IMR-90 (cell line): ENCODE results near the gene PDE11A. TPM values are rescaled to one million over a fixed set of nuclear protein-coding genes. Genes with fewer than 3 reads are reported as not detected.

ENCODE experiments used
- ATAC-seq: fragments of 200-7000 bp; cut with Tn5 transposase; 2 replicates; pipeline ENCODE4 v1.9.1; 2020; ENCODE audit warnings: low read depth, mild to moderate bottlenecking, moderate library complexity
- BruUV-seq: library from RNA; stranded (reverse); fragments of 400-500 nt; replicated peaks from 2 replicates; lab custom pipeline; 2021; lab: Mats Ljungman, UMichigan
- CTCF ChIA-PET: fragments of 300-600 bp; formaldehyde crosslinking; extraction: SDS; loops from one replicate; lab custom pipeline; 2021; ENCODE audit warnings: antibody characterized with exemption; lab: Yijun Ruan, JAX
- POLR2A ChIA-PET: fragments of 300-600 bp; sonication (Branson Sonifier 250); formaldehyde crosslinking; loops from one replicate; lab custom pipeline; 2022; ENCODE audit warnings: antibody characterized with exemption; ENCODE audit not compliant: unreplicated experiment; lab: Charles Lee
- DNase-seq: peaks from one replicate; pipeline ENCODE4 v3.0.0; 2013
- H2AFZ ChIP-seq: replicated peaks from 2 replicates; pipeline ENCODE3; 2013; ENCODE audit warnings: low read length, mild to moderate bottlenecking; ENCODE audit not compliant: poor library complexity
- H2AK5ac ChIP-seq: 2 replicates; pipeline ENCODE4 v1.6.1; 2013; ENCODE audit warnings: low read depth, low read length, inconsistent platforms
- H2AK9ac ChIP-seq: replicated peaks from 2 replicates; pipeline ENCODE3; 2013; ENCODE audit warnings: mild to moderate bottlenecking, low read depth, low read length, moderate library complexity; ENCODE audit not compliant: poor library complexity
- H2BK120ac ChIP-seq: 2 replicates; pipeline ENCODE4 v1.6.1; 2013; ENCODE audit warnings: low read depth, low read length, inconsistent platforms
- H2BK15ac ChIP-seq: 3 replicates; pipeline ENCODE4 v1.6.1; 2013; ENCODE audit warnings: low read depth, low read length, inconsistent platforms
- H2BK20ac ChIP-seq: 2 replicates; pipeline ENCODE4 v1.6.1; 2013; ENCODE audit warnings: low read depth, mild to moderate bottlenecking, inconsistent platforms, low read length, moderate library complexity
- H2BK5ac ChIP-seq: 2 replicates; pipeline ENCODE4 v1.6.1; 2013; ENCODE audit warnings: mild to moderate bottlenecking, low read depth, low read length, inconsistent platforms; ENCODE audit not compliant: poor library complexity, severe bottlenecking
- H3K14ac ChIP-seq: replicated peaks from 2 replicates; pipeline ENCODE4 v1.6.1; 2013; ENCODE audit warnings: low read depth, low read length, inconsistent platforms
- H3K18ac ChIP-seq: 2 replicates; pipeline ENCODE4 v1.6.1; 2013; ENCODE audit warnings: low read depth, low read length, control low read depth
- H3K23ac ChIP-seq: 2 replicates; pipeline ENCODE4 v1.6.1; 2013; ENCODE audit warnings: low read depth, low read length, inconsistent platforms
- H3K27ac ChIP-seq: 2 replicates; pipeline ENCODE4 v1.5.1; 2013; ENCODE audit warnings: mild to moderate bottlenecking, control low read depth, low read length; ENCODE audit not compliant: insufficient read depth
- H3K27me3 ChIP-seq: 2 replicates; pipeline ENCODE4 v1.6.1; 2013; ENCODE audit warnings: low read length; ENCODE audit not compliant: control insufficient read depth, insufficient read depth
- H3K36me3 ChIP-seq: 2 replicates; pipeline ENCODE4 v1.6.1; 2013; ENCODE audit warnings: low read length, mixed read lengths; ENCODE audit not compliant: control insufficient read depth, insufficient read depth
- H3K4ac ChIP-seq: 2 replicates; pipeline ENCODE4 v1.6.1; 2013; ENCODE audit warnings: low read depth, low read length, inconsistent platforms
- H3K4me1 ChIP-seq: 2 replicates; pipeline ENCODE4 v1.6.1; 2013; ENCODE audit warnings: low read length, mixed read lengths; ENCODE audit not compliant: control insufficient read depth, insufficient read depth
- H3K4me2 ChIP-seq: 2 replicates; pipeline ENCODE4 v1.6.1; 2013; ENCODE audit warnings: low read depth, mild to moderate bottlenecking, control low read depth, low read length, moderate library complexity
- H3K4me3 ChIP-seq: 2 replicates; pipeline ENCODE4 v1.5.1; 2013; ENCODE audit warnings: low read depth, mild to moderate bottlenecking, control low read depth, low read length, moderate library complexity; ENCODE audit not compliant: insufficient read depth
- H3K56ac ChIP-seq: 2 replicates; pipeline ENCODE4 v1.6.1; 2013; ENCODE audit warnings: low read length, inconsistent platforms; ENCODE audit not compliant: insufficient read depth; ENCODE audit errors: extremely low read depth
- H3K79me1 ChIP-seq, 2 experiments: 2 replicates each; pipeline ENCODE4 v1.6.1; 2013; ENCODE audit warnings: low read length in 2 of 2, inconsistent platforms in 1 of 2, low read depth in 1 of 2
- H3K9ac ChIP-seq: 2 replicates; pipeline ENCODE4 v1.6.1; 2013; ENCODE audit warnings: low read depth, low read length, control low read depth
- H3K9me1 ChIP-seq: 2 replicates; pipeline ENCODE4 v1.6.1; 2013; ENCODE audit warnings: low read length, inconsistent platforms; ENCODE audit not compliant: insufficient read depth
- H3K9me3 ChIP-seq: 2 replicates; pipeline ENCODE4 v1.6.1; 2013; ENCODE audit warnings: low read length; ENCODE audit not compliant: control insufficient read depth, insufficient read depth
- H4K20me1 ChIP-seq: 2 replicates; pipeline ENCODE4 v1.6.1; 2013; ENCODE audit warnings: low read length, inconsistent platforms; ENCODE audit not compliant: insufficient read depth
- H4K5ac ChIP-seq: 2 replicates; pipeline ENCODE4 v1.6.1; 2013; ENCODE audit warnings: mild to moderate bottlenecking, low read depth, low read length, control low read depth
- H4K8ac ChIP-seq, 2 experiments: 2 replicates each; pipeline ENCODE4 v1.6.1; 2013; ENCODE audit warnings: low read depth in 2 of 2, low read length in 2 of 2, control low read depth in 1 of 2, inconsistent platforms in 1 of 2
- H4K91ac ChIP-seq: 2 replicates; pipeline ENCODE4 v1.6.1; 2013; ENCODE audit warnings: low read depth, low read length, inconsistent platforms; ENCODE audit not compliant: insufficient read depth
- BHLHE40 ChIP-seq: fragments of 150-350 bp; IDR thresholded peaks from 2 replicates; pipeline ENCODE4 v1.6.1; 2016; ENCODE audit warnings: mild to moderate bottlenecking, low read depth, low read length
- CEBPB ChIP-seq: IDR thresholded peaks from 2 replicates; pipeline ENCODE4 v1.6.1; 2012; ENCODE audit warnings: low read depth, low read length, improper control_type of control experiment
- CHD1 ChIP-seq: IDR thresholded peaks from 2 replicates; pipeline ENCODE4 v1.6.1; 2012; ENCODE audit warnings: low read depth, low read length, improper control_type of control experiment
- ELK1 ChIP-seq: fragments of 150-350 bp; IDR thresholded peaks from 2 replicates; pipeline ENCODE4 v1.6.1; 2016; ENCODE audit warnings: low read depth, mild to moderate bottlenecking, low read length, moderate library complexity, borderline replicate concordance
- FOS ChIP-seq: fragments of 150-350 bp; IDR thresholded peaks from 2 replicates; pipeline ENCODE4 v1.6.1; 2016; ENCODE audit warnings: low read depth, low read length
- MAFK ChIP-seq: IDR thresholded peaks from 2 replicates; pipeline ENCODE4 v1.6.1; 2012; ENCODE audit warnings: low read depth, low read length, improper control_type of control experiment
- MAZ ChIP-seq: IDR thresholded peaks from 2 replicates; pipeline ENCODE4 v1.6.1; 2012; ENCODE audit warnings: low read depth, mild to moderate bottlenecking, low read length, improper control_type of control experiment, moderate library complexity, borderline replicate concordance
- MXI1 ChIP-seq: IDR thresholded peaks from 2 replicates; pipeline ENCODE4 v1.6.1; 2012; ENCODE audit warnings: low read depth, mild to moderate bottlenecking, low read length, moderate library complexity, borderline replicate concordance
- NFE2L2 ChIP-seq: fragments of 150-350 bp; IDR thresholded peaks from 2 replicates; pipeline ENCODE4 v1.6.1; 2016; ENCODE audit warnings: low read depth, mild to moderate bottlenecking, low read length
- POLR2A ChIP-seq: IDR thresholded peaks from 2 replicates; pipeline ENCODE4 v1.6.1; 2012; ENCODE audit warnings: mild to moderate bottlenecking, low read depth, low read length
- RAD21 ChIP-seq: IDR thresholded peaks from 2 replicates; pipeline ENCODE4 v1.6.1; 2012; ENCODE audit warnings: low read length, improper control_type of control experiment
- RCOR1 ChIP-seq: IDR thresholded peaks from 2 replicates; pipeline ENCODE4 v1.6.1; 2012; ENCODE audit warnings: mild to moderate bottlenecking, low read length, improper control_type of control experiment; ENCODE audit not compliant: insufficient replicate concordance
- RFX5 ChIP-seq: IDR thresholded peaks from 2 replicates; pipeline ENCODE4 v1.8.0; 2012; ENCODE audit warnings: low read depth, mild to moderate bottlenecking, low read length, moderate library complexity
- SMC3 ChIP-seq: fragments of 150-350 bp; IDR thresholded peaks from 2 replicates; pipeline ENCODE4 v1.6.1; 2016; ENCODE audit warnings: low read depth, mild to moderate bottlenecking, antibody characterized with exemption, low read length, moderate library complexity
- USF2 ChIP-seq: fragments of 150-350 bp; IDR thresholded peaks from 2 replicates; pipeline ENCODE4 v1.6.1; 2017; ENCODE audit warnings: mild to moderate bottlenecking, antibody characterized with exemption, low read length, low read depth
- WGBS, 2 experiments: methylation state at CpG; one replicate each; pipeline versions ENCODE4 v1.1.5 to v1.1.7; 2013; ENCODE audit warnings: missing lambda C conversion rate in 2 of 2; ENCODE audit not compliant: insufficient read length in 1 of 2; ENCODE audit errors: extremely low coverage in 2 of 2; 5-methylcytosine and 5-hydroxymethylcytosine counted together
- dilution Hi-C: fragments of 300-500 bp; cut with HindIII; formaldehyde crosslinking; loops from one replicate; pipeline ENCODE4 v1.14.3; 2018; ENCODE audit warnings: low sequenced_read_pairs; ENCODE audit not compliant: unreplicated experiment
- in situ Hi-C: fragments of 300-500 bp; cut with MboI; formaldehyde crosslinking; loops from 3 replicates; pipeline ENCODE4 v1.14.3; 2019; ENCODE audit warnings: low sequenced_read_pairs, inconsistent platforms, mixed read lengths
- intact Hi-C: fragments of 100-400 bp; cut with micrococcal nuclease; formaldehyde crosslinking; loops from 2 replicates; pipeline ENCODE4 v1.10.0; 2022
- polyA plus RNA-seq, 3 experiments: library from polyadenylated mRNA; depleted of rRNA; stranded (reverse); fragments of >200 nt; gene quantifications; 2 replicates each; pipeline ENCODE4 v1.2.3, GENCODE V29; 2012; ENCODE audit warnings: low replicate concordance in 1 of 3
- total RNA-seq: library from RNA; depleted of rRNA; stranded (reverse); fragments of >200 nt; gene quantifications from 2 replicates; pipeline ENCODE4 v1.2.3, GENCODE V29; 2012
- TF ChIP-seq, protein P1 (sequence below): conservative IDR thresholded peaks from 2 replicates; pipeline ENCODE4 v1.5.1; 2012; ENCODE audit warnings: mild to moderate bottlenecking, low read depth, low read length, improper control_type of control experiment

PDE11A gene
- total and polyA plus RNA-seq, 2 of the 4 experiments (the other 2 are of a cell fraction) = 0.21 to 0.72 TPM

DNA sequence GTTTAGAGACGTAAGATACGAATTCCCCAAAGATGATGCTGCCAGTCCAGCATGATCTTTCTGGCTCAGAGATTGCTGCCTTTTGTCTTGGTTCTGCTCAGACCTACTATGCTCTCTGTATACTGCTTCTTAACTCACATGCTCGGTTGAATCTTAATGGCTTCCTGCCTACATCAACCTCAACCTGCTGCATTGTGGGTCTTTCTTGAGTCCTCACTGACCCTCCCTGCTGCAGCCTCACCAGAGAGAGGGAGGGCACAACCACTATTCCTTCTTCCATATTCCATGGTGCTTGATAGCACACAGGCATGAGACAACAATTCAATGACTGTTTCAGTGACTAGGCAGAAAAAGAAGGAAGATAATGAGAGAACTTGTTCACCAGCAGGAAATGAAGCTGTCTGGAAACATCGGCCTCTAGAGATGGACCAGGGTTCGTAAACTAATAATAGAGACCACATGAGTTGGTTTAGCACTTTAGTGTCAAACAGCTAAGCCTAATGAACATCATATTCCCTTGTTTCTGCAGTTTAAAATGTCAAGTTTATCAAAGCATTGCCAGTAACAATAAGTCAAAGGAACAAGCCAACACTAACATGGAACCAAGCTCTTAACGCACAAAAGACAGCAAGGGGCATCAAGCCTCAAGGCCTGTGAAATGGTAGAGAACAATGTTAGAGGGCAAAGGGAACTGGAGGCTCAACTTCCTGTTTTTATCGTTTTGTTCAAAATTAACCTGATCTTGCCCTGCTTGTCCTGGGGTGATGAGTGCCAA lies 333.9 kb downstream of the PDE11A start:
- Histone ChIP-seq H3K23ac (no peak overlapping the region), H3K14ac (no peak overlapping the region), H3K36me3 (no peaks in the 10 kb centered on the region), H2BK120ac (no peak overlapping the region), H4K5ac (no peak overlapping the region), H4K20me1 (no peaks in the 10 kb centered on the region), H3K56ac (no peak overlapping the region), H3K4ac (no peak overlapping the region), H3K4me2 (no peak overlapping the region), H2BK5ac (no peak overlapping the region), H2AK9ac (no peak overlapping the region), H3K9ac (no peak overlapping the region), H2AFZ (no peak overlapping the region), H3K4me1 (no peaks in the 10 kb centered on the region), H2BK15ac (no peak overlapping the region), H4K8ac (no peak overlapping the region), H3K9me3 (no peaks in the 10 kb centered on the region), H2BK20ac (no peak overlapping the region), H3K27me3 (no peaks in the 10 kb centered on the region; the same call in none of the 2 replicates), H3K9me1 (no peaks in the 10 kb centered on the region), H3K4me3 (no peak overlapping the region), H4K91ac (no peak overlapping the region), H3K79me1 (no peaks in the 10 kb centered on the region), H3K18ac (no peak overlapping the region), H2AK5ac (no peak overlapping the region), H3K27ac (no peak overlapping the region)
- 100% methylated on average over 3 of the region's 7 CpGs; no CpG with 5 or more reads in 1 of the 2 experiments for WGBS, 2 experiments
- ChIA-PET CTCF (no interaction called here), POLR2A (no interaction called here)
- dilution Hi-C loops = no loop called here
- intact Hi-C loops = no loop called here
- TF ChIP-seq NFE2L2 = no peak
- TF ChIP-seq, protein P1, sequence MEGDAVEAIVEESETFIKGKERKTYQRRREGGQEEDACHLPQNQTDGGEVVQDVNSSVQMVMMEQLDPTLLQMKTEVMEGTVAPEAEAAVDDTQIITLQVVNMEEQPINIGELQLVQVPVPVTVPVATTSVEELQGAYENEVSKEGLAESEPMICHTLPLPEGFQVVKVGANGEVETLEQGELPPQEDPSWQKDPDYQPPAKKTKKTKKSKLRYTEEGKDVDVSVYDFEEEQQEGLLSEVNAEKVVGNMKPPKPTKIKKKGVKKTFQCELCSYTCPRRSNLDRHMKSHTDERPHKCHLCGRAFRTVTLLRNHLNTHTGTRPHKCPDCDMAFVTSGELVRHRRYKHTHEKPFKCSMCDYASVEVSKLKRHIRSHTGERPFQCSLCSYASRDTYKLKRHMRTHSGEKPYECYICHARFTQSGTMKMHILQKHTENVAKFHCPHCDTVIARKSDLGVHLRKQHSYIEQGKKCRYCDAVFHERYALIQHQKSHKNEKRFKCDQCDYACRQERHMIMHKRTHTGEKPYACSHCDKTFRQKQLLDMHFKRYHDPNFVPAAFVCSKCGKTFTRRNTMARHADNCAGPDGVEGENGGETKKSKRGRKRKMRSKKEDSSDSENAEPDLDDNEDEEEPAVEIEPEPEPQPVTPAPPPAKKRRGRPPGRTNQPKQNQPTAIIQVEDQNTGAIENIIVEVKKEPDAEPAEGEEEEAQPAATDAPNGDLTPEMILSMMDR = no peak
- TF ChIP-seq USF2 = no peak
- TF ChIP-seq POLR2A = no peak
- TF ChIP-seq MAFK = no peak
- no peak for TF ChIP-seq MAZ
- TF ChIP-seq RAD21 = no peak
- no peak for TF ChIP-seq ELK1
- TF ChIP-seq RFX5 = no peak
- TF ChIP-seq CEBPB = no peak
- TF ChIP-seq MXI1 = no peak
- TF ChIP-seq SMC3 = no peak
- TF ChIP-seq RCOR1 = no peak
- no peak for TF ChIP-seq CHD1
- TF ChIP-seq BHLHE40 = no peak
- TF ChIP-seq FOS = no peak
- BruUV-seq = no TSS peak
- ATAC-seq (no peak), DNase-seq (no peak)
- in situ Hi-C loops = no loop called here
